Measurements from ENCODE around the gene EAF1.

DNA sequence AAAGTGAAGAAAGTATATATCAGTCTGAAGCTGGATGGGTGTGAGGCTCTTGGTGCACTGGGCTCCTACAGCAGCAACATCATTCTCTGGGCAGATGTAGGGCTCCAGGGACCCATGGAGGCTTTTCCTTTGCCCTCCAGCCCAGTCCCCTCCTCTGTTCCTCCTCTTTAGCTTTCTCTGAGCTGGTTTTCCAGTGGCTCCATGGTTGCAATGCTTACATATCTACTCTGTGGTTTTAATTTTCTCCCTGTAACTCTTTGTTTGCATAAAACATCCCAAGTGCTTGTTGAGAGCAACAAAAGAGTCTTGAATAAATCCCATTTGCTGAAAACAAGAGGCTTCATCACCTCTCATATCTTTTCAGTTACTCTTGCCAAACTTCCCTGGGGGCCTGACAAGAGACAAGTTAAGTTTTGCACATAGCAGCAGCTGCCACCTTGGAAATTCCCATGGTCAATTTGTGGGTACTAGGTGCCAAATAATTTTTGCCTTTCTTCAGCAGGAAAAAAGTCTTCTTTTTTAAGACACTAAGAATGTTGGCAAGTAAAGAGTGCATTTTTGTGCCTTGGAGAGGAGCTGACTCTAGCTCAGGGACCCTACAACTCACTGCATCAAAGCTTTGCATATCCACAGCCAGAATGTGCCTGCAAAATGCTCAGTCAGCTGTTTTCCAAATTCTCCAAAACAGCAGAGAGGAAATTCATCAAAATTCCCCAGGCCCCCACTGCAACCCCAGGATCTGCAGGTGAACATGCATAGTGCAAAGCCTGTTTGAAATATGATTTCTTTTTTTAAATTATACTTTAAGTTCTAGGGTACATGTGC is 52.2 kb downstream of the EAF1 start:
- TF ChIP-seq, protein P1, sequence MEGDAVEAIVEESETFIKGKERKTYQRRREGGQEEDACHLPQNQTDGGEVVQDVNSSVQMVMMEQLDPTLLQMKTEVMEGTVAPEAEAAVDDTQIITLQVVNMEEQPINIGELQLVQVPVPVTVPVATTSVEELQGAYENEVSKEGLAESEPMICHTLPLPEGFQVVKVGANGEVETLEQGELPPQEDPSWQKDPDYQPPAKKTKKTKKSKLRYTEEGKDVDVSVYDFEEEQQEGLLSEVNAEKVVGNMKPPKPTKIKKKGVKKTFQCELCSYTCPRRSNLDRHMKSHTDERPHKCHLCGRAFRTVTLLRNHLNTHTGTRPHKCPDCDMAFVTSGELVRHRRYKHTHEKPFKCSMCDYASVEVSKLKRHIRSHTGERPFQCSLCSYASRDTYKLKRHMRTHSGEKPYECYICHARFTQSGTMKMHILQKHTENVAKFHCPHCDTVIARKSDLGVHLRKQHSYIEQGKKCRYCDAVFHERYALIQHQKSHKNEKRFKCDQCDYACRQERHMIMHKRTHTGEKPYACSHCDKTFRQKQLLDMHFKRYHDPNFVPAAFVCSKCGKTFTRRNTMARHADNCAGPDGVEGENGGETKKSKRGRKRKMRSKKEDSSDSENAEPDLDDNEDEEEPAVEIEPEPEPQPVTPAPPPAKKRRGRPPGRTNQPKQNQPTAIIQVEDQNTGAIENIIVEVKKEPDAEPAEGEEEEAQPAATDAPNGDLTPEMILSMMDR (IDR thresholded peaks at IDR 0.05), result no peak
- TF ChIP-seq EZH2 (IDR thresholded peaks at IDR 0.05; ENCODE audit: borderline replicate concordance, insufficient read depth, low read depth, low read length, poor library complexity, severe bottlenecking), result no peak

Measured in B cell (primary cell).